Colonic mucosa (tissue), 4 donors: ENCODE results near the gene NEK7. TPM values are rescaled to one million over a fixed set of nuclear protein-coding genes. Genes with fewer than 3 reads are reported as not detected.

ENCODE experiments used
- DNase-seq: peaks from one replicate; pipeline ENCODE4 v3.0.0-alpha.2; 2020
- H3K27ac ChIP-seq: fragments of 200-600 bp; one replicate; pipeline ENCODE4 v1.8.0; 2021
- H3K27me3 ChIP-seq: fragments of 200-600 bp; one replicate; pipeline ENCODE4 v1.8.0; 2021
- H3K36me3 ChIP-seq: fragments of 200-600 bp; one replicate; pipeline ENCODE4 v1.8.0; 2021
- H3K4me1 ChIP-seq: fragments of 200-600 bp; one replicate; pipeline ENCODE4 v1.8.0; 2021; ENCODE audit warnings: mild to moderate bottlenecking
- H3K4me3 ChIP-seq: fragments of 200-600 bp; one replicate; pipeline ENCODE4 v1.8.0; 2021
- H3K9ac ChIP-seq, 2 donors: one replicate each; pipeline ENCODE4 v1.7.0; 2013; ENCODE audit warnings: control low read depth in 2 of 2, low read depth in 2 of 2, low read length in 2 of 2
- H3K9me3 ChIP-seq: fragments of 200-600 bp; one replicate; pipeline ENCODE4 v1.8.0; 2021
- intact Hi-C: fragments of 100-400 bp; cut with DNase I; formaldehyde crosslinking; loops from one replicate; pipeline ENCODE4 v1.14.1; 2022
- total RNA-seq, 2 donors: library from RNA; stranded (reverse); fragmentation: NEBNext Ultra II Directional in 1 of 2; extraction: Animal tissue kit (Norgen Biotek cat#: 25700) in 1 of 2; gene quantifications; one replicate each; pipeline ENCODE4 v1.2.1, GENCODE V29; 2021
- TF ChIP-seq, protein P1 (sequence below): fragments of 200-600 bp; IDR thresholded peaks from one replicate; pipeline ENCODE4 v1.8.0; 2022; ENCODE audit warnings: antibody characterized with exemption, mild to moderate bottlenecking
- donor health status: healthy.
- donor health status: DM: no; HTN: no; CAD: no.
- donor health status: DM: no; HTN: no; CAD: no.

NEK7 gene
- total RNA-seq, 2 donors from 2014 or later: 45.4 to 64.7 TPM

DNA sequence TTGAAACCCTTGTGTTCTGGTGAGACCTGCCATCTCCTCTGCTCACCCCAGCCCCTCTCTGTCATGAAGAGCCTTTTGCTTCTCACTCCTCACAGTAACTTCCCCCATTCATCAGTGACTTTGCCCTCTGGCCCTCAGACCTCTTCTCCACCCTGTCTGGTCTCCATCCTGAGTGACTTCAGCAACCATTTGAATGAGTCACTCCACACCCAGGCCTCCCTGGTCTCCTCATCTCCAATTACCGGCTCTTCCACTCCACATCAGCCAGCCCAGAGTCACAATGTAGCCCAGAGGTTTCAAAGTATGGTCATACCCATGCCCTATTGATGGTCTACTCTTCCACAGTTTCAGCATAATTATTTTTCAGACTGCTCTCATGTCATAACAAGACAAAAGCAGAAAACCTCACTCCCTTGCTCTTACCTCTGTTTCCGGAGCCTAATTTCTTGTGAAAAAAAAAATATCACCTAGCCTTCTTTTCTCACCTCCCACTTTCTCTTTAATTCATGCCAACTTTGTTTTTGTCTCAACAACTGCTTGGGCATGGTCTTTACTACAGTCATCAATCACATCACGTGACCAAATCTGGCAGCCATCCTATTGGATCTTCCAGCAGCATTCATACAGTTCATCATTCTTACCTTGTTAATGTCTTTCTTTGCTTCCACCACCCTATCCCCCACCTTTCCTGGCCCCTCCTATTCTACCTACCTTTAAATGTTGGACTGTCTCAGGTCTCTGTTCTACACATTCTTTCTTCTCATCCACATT is 35.6 kb upstream of the NEK7 start:
- intact Hi-C loops: no loop called here
- TF ChIP-seq, protein P1, sequence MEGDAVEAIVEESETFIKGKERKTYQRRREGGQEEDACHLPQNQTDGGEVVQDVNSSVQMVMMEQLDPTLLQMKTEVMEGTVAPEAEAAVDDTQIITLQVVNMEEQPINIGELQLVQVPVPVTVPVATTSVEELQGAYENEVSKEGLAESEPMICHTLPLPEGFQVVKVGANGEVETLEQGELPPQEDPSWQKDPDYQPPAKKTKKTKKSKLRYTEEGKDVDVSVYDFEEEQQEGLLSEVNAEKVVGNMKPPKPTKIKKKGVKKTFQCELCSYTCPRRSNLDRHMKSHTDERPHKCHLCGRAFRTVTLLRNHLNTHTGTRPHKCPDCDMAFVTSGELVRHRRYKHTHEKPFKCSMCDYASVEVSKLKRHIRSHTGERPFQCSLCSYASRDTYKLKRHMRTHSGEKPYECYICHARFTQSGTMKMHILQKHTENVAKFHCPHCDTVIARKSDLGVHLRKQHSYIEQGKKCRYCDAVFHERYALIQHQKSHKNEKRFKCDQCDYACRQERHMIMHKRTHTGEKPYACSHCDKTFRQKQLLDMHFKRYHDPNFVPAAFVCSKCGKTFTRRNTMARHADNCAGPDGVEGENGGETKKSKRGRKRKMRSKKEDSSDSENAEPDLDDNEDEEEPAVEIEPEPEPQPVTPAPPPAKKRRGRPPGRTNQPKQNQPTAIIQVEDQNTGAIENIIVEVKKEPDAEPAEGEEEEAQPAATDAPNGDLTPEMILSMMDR: no peak
- H3K36me3 ChIP-seq: no peaks in the 10 kb centered on the region
- no peak overlapping the region for H3K9ac ChIP-seq
- H3K27ac ChIP-seq: no peak overlapping the region
- H3K4me1 ChIP-seq: no peaks in the 10 kb centered on the region
- no peaks in the 10 kb centered on the region for H3K27me3 ChIP-seq
- DNase-seq: no peak
- no peaks in the 10 kb centered on the region for H3K9me3 ChIP-seq
- no peak overlapping the region for H3K4me3 ChIP-seq

DNA sequence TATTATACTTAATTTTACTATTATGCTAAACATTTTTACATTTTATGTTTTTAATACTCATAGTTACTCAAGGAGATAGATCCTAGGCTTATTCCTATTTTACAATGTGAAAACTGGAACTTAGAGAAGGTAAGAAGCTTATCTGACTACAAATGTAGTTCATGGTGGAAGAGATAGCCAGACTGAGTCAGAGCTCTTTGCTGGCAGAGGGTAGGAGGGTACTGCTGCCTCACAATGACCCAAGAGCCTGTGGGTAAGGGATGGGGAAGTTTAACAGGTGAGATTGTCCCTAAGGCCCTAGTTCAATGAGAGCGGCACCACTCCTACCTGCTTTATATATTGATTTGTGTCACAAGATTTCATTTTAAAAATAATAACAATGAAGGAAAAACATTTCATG is 34.1 kb upstream of the NEK7 start:
- no peak overlapping the region for H3K9ac ChIP-seq
- intact Hi-C loops: no loop called here
- H3K27ac ChIP-seq: no peak overlapping the region
- H3K4me3 ChIP-seq: no peak overlapping the region
- H3K9me3 ChIP-seq: no peaks in the 10 kb centered on the region
- H3K36me3 ChIP-seq: no peaks in the 10 kb centered on the region
- H3K4me1 ChIP-seq: no peaks in the 10 kb centered on the region
- no peak for DNase-seq
- H3K27me3 ChIP-seq: no peaks in the 10 kb centered on the region
- TF ChIP-seq, protein P1: no peak

DNA sequence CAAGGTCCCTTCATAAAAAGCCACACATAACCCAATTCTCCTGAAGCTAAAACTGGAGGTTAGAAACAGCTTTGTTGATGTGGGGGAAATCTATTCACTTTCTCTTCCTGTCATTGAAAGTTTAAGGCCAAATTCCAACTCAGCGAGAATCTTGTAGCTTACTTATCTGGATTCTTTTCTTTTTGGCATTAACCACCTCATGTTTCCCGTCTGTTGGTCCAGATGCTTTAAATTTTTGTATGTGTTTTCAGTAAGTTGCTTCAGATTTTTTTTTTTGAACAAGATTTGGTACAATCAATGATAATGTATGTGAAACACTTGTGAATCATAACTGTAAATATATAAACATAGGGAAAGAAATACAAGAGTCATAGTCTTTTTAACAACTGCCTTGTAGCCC is 33.7 kb upstream of the NEK7 start:
- no peak overlapping the region for H3K9ac ChIP-seq
- no peaks in the 10 kb centered on the region for H3K9me3 ChIP-seq
- H3K36me3 ChIP-seq: no peaks in the 10 kb centered on the region
- intact Hi-C loops: no loop called here
- no peaks in the 10 kb centered on the region for H3K4me1 ChIP-seq
- DNase-seq: no peak
- H3K27ac ChIP-seq: no peak overlapping the region
- no peak overlapping the region for H3K4me3 ChIP-seq
- H3K27me3 ChIP-seq: no peaks in the 10 kb centered on the region
- TF ChIP-seq, protein P1: no peak

DNA sequence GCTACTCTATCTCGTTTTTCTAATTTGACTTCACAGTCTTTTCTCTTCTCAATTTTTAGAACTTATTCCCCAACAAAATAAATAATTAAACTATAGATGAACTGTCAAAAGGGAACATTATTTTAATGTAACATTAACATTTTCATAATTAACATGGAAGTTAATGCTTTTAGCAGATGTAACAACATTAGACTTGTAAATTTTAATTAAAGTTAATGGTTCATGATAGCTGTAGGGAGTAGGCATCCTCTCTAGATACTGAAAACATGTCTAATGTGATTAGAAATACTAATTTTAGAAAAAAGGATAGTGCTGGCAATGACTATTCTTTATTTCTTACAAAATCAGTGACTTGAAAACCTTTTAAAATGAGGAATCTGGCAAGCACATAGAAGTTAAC is 32.1 kb upstream of the NEK7 start:
- TF ChIP-seq, protein P1: no peak
- Histone ChIP-seq H3K9me3 (no peaks in the 10 kb centered on the region), H3K4me3 (no peak overlapping the region), H3K36me3 (no peaks in the 10 kb centered on the region), H3K4me1 (no peaks in the 10 kb centered on the region), H3K27ac (no peak overlapping the region), H3K27me3 (no peaks in the 10 kb centered on the region), H3K9ac (no peak overlapping the region)
- intact Hi-C loops: no loop called here
- no peak for DNase-seq

DNA sequence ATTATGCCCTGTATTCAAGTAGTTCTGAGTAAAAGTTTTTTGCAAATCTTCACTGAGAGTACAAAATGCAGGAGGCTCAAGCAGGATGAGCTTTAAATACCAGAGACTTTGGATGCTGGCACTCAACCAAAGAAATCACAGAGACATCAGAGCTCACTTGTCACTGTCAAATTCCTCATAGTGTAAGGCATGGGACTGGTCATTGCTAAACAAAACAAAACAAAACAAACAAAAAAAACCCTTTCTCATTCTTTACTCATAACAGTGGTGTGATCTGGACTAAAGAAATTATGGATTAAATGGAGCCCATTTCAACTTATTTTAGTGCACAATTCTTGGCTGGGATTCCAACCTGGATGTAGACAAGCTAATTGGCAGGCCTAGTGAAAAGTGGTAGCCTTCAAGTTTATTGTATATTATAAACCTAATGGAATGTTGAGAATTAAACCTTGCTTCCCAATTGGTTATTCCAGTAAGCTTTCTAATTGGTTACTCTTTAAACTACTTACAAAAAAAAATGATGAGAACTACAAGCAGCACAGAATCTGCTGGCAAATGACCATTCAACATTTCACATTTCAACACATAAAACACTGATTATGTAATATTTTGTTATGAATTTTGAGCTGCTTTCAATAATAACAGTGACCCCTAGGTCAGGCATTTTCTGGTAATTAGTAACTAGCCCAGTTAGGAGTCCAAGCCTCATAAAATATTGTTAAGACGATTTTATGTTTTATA is 30.6 kb upstream of the NEK7 start:
- H3K27ac ChIP-seq: no peak overlapping the region
- H3K4me1 ChIP-seq: no peaks in the 10 kb centered on the region
- TF ChIP-seq, protein P1: no peak
- H3K36me3 ChIP-seq: no peaks in the 10 kb centered on the region
- no peaks in the 10 kb centered on the region for H3K27me3 ChIP-seq
- no peaks in the 10 kb centered on the region for H3K9me3 ChIP-seq
- no peak for DNase-seq
- no peak overlapping the region for H3K9ac ChIP-seq
- H3K4me3 ChIP-seq: no peak overlapping the region
- intact Hi-C loops: no loop called here
